Activated CD8-positive, alpha-beta memory T cell treated with anti-CD3 and anti-CD28 coated beads for 24 hours (primary cell): ENCODE data around the gene MID1.

Experiments
- DNase-seq: peaks from one replicate; pipeline ENCODE4 v3.0.0-alpha.2; 2020

The MID1 gene

DNA sequence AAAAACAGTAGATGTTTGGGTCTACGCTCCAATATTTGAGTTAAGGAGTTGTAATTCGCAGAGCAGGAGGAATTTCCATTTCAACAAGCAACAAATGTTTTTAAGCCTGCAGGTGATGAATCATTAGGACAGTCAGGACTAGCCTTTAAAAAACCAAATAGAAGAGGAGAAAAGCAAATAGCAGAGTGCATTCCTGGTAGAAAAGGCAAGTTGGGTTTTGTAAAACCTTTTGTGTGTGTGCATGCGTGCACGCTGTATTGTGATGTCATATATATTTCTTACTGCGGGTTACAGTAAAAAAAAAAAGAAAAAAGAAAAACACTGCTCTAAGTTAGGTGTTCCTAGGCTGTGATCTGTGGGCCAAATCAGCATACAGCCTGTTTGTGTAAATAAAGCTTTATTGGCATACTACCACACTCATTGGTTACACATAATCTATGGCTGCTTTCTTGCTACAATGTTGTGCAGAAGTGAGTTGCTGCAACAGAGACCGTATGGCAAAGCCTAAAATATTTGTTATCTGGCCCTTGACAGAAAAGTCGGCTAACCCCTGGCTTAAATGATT, 135.6 kb downstream of the MID1 start:
- no peak for DNase-seq

GRCh38 chrX:10483191-10483831, 137.1 kb downstream of the MID1 start:
- no peak for DNase-seq

DNA sequence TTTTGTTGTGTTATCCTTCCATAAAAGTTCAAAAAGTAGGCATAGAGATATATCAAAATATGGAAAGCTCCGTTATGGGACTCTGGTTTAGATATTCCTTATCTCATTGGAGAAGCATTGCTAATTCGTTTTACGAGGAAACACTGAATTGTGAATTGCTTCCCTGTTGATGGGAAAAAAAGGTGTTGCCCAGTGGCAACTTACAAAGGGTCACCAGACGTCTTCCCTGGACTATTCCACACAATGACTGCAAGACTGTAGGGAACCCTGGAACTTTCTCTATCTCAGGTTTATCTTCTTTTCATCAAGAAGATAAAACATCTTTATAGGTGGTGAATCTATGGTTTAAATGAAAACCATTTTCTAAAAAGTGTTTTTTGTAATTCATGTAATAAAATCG, 137.7 kb downstream of the MID1 start:
- no peak for DNase-seq

DNA sequence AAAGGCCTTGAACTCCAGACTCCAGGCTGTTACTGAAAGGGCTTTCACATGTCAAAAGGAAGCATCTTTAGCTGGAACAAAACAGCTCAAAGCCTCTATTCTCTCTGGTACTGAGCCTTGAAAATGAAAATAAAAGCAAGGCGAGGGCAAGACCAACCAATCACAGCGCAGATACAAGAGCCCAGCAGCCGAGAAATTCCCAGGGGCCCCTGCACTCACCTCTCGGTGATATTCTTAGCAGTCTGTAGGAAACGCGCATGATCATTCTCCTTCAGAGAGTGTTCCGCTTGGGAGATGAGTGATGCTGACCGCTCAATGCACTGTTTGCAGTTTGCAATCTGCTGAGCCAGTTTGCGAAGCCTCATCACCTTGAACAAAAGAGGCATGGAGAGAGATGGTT, 138.1 kb downstream of the MID1 start:
- no peak for DNase-seq

GRCh38 chrX:10480861-10481260, 139.5 kb downstream of the MID1 start:
- DNase-seq, result no peak

GRCh38 chrX:10479508-10479907, 140.9 kb downstream of the MID1 start:
- no peak for DNase-seq

DNA sequence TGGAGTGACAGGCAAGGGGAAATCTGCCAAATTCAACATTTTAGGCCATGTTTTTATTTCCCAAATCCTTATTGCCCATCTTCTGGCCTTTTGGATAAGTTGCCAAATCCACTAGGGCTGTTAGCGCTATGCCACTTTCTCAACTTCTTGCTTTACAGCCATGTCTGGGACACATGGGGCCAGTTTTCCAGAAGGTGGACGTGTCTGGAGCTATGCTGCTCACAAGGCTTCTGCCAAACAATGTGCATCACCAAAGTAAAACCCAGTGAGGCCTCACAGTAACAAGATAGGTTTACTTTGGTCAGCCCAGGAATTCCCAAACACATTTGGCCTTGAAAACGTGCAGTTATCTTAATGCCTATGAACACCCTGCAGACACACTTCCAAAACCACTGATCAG, 142.9 kb downstream of the MID1 start:
- DNase-seq, result no peak

DNA sequence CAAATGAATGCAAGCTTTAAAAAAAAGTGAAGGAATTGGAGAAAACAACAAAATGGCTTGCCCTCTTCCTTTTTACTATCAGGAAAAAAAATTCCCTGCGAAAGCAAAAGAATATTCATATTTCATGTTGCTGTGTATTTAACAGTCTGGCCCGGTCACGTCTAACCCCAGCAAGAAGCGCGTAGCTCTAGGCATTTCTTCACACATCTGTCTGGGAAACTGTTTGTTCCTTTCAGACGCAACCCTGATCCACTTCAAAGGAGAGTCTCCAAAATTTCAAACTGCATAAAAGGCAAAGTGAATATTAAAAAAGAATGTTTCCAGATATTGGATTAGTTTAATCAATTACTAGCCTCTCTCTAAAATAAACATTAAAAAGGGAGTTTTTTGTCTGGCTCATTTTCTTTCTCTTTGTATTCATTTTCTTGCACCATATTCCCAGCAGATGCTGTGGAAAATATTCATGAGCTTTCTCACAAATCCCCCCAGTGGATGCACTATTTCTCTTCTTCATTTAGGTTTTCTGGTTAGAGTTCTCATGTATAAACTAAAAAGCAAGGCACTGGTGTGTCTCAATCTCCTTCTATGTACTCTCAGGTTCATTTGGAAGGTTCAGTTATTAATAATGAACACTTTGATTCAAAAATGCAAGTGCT, 145.3 kb downstream of the MID1 start:
- DNase-seq, result no peak

GRCh38 chrX:10474510-10474909, 145.9 kb downstream of the MID1 start:
- no peak for DNase-seq

DNA sequence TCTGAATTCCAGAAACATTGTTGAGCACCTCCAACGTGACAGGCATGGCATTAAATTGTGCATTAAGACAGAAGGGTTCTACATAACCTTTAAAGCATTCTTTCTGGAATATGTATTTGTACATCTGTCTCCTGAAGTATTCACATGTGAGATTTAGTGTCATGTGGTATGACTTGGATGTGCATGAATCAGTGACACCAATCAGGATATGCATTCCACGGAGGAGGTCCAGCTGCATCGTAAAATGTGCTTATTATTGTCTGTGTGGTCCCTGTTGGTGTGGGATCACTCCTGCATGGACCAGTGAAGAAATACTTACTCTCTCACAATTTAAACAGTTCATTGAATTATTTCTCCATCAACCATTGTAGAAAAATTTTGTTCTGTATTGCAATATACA, 149.0 kb downstream of the MID1 start:
- no peak for DNase-seq

- no peak for DNase-seq
Measured at GRCh38 chrX:10470009-10470408, 150.4 kb downstream of the MID1 start.

DNA sequence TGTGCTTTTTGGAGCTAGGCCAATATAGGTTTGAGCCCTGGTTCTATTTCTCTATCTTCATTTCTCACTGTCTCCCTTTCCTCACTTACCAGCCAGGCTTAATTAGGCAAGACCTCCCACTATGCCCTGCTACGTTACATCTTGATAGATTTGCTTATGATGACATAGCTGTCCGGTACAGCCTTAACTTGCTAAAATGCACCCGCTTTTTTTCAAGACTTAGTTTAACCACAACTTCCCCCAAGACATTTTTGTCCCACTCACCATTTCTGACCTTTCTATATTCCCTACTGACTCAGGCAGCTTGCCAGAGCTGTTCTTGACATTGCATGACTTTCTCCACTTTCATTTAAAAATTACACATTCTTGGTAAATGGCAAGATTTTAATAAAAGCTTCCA, 152.6 kb downstream of the MID1 start:
- DNase-seq, result no peak

GRCh38 chrX:10465254-10465653, 155.1 kb downstream of the MID1 start:
- DNase-seq, result no peak

DNA sequence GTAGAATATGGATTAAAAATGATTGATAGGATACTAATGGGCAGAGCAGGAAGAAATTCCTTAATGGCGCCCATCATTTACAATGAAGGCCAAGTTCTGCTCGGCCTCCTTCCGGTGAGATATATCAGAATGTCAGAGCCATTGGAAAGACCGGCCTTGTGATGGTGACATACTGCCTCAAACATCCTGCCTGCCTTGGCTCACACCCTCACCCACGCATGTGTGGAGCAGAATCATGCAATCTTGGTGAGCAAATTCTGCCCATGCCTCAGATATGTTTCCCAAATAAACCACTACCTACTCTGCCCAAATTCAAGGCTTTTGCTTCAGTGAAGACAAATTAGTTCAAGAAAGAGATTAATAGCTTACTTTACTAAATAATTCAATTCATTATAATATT, 163.3 kb downstream of the MID1 start:
- DNase-seq, result no peak

- DNase-seq, result no peak
Measured at GRCh38 chrX:10453945-10454344, 166.4 kb downstream of the MID1 start.

- DNase-seq, result no peak
Measured at GRCh38 chrX:10450959-10451355, 169.4 kb downstream of the MID1 start.

GRCh38 chrX:10450229-10450958, 170.0 kb downstream of the MID1 start:
- no peak for DNase-seq

- DNase-seq, result no peak
Measured at GRCh38 chrX:10447564-10448214, 172.7 kb downstream of the MID1 start.

GRCh38 chrX:10444204-10444603, 176.2 kb downstream of the MID1 start:
- no peak for DNase-seq

- DNase-seq, result no peak
Measured at GRCh38 chrX:10441464-10441863, 178.9 kb downstream of the MID1 start.

DNA sequence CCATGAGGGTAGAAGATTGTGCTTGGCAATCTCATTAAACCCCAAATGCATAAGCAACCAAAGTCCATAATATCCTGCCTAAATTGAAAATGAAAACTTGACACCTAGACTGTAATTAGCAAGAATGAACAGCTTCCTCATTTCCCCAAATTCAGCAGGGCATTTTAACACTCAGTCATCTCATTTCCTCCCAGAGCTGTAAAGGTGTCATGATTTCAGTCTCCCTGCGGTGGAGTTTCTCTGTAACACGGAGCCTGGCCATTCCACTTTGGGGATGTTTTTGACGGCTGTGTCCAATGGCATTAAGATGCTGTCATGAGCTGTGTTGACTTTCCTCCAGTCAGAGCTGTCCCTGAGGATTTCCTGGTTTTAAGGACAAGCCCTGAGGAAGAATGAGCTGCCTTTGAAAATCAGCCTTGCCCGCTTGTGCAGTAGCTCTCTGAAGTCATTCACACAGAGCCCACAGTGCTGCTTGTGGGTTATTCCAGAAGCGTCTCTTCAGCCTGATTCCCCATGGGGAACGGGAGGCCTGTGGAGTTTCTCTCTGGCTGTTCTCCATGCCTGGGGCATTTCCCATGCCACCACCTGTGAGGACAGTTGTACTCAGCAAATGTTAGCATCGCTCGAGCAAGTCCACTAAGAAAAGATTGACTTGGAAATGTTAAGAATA, 187.0 kb downstream of the MID1 start:
- no peak for DNase-seq

GRCh38 chrX:10429908-10430307, 190.5 kb downstream of the MID1 start:
- no peak for DNase-seq

DNA sequence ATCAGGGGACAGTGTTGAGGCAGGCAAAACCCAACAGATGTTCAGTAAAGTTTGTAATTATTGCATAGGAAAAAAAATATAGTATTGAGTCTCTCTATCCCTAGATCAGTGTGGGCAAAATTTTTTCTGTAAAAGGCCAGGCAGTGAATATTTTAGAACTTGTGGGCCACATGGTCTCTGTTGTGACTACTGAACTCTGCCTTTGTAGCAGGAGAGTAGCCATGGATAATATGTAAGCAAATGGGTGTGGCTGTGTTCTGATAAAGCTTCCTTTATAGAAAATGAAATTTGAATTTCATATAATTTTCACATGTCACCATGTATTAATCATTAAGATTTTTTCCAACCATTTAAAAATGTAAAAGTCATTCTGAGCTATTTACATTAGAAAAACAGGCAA, 193.1 kb downstream of the MID1 start:
- DNase-seq, result no peak
